C1 segment of cervical spinal cord (tissue), 14 donors: Measurements from ENCODE around the gene ABCA7.

ENCODE experiments used
- DNase-seq, 14 donors: peaks; one replicate each; lab custom pipeline; 2025; lab: John Stamatoyannopoulos, UW

The ABCA7 gene, protein sequence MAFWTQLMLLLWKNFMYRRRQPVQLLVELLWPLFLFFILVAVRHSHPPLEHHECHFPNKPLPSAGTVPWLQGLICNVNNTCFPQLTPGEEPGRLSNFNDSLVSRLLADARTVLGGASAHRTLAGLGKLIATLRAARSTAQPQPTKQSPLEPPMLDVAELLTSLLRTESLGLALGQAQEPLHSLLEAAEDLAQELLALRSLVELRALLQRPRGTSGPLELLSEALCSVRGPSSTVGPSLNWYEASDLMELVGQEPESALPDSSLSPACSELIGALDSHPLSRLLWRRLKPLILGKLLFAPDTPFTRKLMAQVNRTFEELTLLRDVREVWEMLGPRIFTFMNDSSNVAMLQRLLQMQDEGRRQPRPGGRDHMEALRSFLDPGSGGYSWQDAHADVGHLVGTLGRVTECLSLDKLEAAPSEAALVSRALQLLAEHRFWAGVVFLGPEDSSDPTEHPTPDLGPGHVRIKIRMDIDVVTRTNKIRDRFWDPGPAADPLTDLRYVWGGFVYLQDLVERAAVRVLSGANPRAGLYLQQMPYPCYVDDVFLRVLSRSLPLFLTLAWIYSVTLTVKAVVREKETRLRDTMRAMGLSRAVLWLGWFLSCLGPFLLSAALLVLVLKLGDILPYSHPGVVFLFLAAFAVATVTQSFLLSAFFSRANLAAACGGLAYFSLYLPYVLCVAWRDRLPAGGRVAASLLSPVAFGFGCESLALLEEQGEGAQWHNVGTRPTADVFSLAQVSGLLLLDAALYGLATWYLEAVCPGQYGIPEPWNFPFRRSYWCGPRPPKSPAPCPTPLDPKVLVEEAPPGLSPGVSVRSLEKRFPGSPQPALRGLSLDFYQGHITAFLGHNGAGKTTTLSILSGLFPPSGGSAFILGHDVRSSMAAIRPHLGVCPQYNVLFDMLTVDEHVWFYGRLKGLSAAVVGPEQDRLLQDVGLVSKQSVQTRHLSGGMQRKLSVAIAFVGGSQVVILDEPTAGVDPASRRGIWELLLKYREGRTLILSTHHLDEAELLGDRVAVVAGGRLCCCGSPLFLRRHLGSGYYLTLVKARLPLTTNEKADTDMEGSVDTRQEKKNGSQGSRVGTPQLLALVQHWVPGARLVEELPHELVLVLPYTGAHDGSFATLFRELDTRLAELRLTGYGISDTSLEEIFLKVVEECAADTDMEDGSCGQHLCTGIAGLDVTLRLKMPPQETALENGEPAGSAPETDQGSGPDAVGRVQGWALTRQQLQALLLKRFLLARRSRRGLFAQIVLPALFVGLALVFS (N-terminal part only)

DNA sequence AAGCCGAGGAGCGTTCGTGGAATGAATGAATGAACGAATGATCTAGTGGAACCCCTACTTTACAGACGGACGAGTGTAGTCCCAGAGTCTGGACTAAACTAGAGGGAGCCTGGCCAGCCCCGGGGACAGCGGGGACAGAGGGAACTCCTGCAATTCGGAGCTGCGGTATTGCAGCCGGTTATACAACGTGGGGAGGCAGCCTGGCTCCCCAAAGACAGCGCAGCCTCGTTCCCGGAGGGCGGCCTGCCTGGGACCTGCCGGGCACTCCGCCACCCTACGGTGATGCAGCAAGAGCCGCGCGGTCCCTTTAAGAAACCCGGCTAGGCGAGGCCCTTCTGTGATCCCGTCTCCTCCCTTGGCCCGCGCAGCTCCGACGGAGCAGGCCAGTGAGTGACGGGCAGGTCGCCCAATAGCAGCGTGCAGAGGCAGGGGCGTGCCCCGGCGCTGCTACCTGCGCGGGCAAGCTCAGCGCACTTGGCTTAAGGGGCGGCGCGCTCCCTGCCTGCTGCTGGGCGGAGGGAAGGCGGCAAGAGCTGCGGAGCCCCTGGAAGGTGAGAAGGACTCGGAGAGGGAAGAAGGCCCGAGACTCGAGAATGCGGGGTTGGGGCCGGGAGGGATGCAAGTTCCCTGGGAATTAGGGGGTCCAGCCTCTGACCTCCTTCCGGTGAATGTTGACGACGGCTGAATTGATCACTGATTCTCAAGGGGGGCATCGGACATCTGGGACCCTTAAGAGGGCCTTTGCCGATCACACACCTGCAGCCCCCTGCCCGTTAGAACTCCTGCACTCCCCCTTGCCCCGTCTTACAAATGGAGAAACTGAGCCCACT lies at the start of gene ABCA7:
ABCA7 (plus strand) TSS at position 462 of the 830 bp plus-strand sequence. CDS start 1,255 bp downstream, outside the sequence.
- DNase-seq, result peak; percentile 39 to 94 (median 86)

DNA sequence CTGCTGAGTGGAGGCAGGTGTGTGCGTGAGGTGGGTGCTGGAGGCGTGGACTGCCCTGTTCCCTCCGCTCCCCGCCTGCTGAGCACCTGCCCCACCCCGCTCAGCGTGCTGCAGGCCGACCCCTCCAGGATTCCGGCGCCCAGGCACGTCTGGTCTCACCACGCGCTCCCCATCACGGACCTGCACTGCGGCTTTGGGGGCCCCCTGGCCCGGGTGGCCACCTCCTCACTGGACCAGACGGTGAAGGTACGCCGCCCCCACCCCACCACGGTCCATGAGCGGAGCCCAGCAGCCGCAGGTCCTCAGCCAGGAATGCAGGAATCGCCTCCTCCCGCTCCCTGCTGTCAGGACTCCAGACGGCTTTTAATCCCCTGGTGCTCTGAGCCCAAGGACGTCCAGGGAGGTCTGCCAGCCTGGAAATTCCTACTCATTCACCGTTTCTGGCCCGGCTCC lies 49.8 kb upstream of the ABCA7 start:
- no peak for DNase-seq

DNA sequence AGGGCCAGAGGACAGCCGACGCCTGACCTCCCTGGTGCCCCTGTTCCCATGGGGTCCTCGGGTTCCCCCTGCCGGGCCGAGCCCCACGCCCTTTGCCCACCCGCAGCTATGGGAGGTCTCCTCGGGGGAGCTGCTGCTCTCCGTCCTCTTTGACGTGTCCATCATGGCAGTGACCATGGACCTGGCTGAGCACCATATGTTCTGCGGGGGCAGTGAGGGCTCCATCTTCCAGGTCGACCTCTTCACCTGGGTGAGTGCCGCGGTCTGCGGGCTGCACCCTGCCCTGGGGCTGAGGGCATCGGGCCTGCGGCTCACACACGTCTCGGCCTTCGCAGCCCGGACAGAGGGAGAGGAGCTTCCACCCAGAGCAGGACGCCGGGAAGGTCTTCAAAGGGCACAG lies 49.2 kb upstream of the ABCA7 start:
- no peak for DNase-seq

DNA sequence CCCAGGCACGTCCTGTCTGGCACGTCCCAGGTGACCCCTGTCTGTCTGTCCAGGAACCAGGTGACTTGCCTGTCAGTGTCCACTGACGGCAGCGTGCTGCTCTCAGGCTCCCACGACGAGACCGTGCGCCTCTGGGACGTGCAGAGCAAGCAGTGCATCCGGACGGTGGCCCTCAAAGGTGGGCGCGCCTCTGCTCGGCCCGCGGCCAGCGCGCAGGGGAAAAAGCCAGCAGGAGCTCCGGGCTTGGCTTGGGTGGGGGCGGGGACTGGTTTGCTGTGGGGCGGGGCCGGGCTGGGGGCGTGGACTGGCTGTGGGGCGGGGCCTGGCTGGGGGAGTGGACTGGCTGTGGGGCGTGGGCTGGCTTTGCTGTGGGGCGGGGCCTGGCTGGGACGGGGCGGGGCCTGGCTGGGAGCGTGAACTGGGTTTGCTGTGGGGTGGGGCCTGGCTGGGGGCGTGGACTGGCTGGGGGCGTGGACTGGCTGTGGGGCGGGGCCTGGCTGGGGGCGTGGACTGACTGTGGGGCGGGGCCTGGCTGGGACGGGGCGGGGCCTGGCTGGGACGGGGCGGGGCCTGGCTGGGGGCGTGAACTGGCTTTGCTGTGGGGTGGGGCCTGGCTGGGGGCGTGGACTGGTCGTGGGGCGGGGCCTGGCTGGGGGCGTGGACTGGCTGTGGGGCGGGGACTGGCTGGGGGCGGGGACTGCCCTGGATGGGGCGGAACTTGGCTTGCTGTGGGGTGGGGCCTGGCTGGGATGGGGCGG lies 48.6 kb upstream of the ABCA7 start:
- no peak for DNase-seq

DNA sequence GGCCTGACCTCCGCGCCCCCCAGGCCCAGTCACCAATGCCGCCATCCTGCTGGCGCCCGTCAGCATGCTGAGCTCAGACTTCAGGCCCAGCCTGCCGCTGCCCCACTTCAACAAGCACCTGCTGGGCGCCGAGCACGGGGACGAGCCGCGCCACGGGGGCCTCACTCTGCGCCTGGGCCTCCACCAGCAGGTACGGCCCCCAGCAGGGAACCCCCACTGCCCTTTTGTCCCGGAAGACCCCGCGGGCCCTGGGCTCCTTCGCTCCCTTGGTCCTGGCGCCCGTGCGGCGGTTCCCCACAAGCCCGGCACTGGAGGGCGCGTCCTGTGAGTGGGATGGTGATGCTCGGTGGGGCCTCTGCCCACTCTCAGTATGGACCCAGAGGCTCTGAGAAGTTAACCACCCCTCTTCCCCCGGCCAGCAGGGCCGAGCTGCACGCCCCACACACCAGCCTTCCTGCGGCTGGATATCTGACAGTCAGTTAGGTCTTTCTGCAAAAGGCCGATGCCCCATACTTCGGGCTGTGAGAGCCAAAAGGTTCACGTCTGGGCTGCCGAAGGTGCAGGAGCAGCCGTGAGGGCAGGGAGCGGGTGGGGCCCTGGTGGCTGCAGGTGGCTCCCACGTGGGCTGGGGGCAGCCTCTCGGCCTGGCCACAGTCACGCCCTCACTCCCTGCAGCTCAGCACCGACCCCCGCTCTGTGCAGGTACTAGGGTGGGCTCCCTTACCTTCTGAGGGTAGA lies 47.8 kb upstream of the ABCA7 start:
- DNase-seq, result no peak

DNA sequence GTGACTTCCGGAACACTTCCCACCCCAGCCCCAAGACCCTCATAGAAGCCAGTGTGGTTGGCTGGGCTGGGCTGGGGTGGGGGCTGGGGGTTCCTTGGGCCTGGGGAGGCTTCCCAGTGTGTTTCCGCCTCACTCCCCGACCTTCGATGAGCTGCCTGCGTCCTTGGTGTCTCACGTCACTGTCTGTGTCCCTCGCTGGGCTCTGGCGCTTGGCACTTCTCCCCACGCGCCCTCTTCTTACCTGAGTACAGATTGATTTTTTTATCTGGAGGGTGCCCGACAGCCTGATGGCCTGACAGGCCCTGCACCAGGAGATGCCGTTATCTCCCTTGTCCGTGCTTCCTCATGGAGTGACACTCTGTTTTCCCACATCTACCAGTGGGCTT lies 47.2 kb upstream of the ABCA7 start:
- DNase-seq, result no peak

DNA sequence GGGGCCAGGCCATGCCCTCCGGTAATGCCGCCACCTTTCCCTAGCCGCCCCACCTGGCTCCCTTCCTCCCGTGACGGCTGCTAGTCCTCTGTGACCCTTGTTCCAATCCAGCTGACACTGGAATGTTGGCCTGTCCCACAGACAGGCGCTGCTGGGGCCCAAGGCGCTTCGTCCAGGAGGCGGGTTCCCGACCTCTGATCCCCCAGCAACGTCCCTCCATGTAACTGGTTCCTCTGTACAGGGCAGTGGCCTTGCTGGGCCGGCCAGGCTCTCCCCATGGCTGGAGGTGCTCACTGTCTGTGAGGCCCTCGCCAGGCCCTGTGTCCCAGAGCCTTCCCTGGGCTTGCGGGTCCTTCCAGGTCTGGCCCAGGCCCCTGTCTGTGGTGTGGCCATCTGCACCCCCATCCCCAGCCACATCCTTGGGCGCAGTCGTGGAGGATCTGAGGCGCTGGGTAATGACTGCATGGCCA lies 46.5 kb upstream of the ABCA7 start:
- no peak for DNase-seq

DNA sequence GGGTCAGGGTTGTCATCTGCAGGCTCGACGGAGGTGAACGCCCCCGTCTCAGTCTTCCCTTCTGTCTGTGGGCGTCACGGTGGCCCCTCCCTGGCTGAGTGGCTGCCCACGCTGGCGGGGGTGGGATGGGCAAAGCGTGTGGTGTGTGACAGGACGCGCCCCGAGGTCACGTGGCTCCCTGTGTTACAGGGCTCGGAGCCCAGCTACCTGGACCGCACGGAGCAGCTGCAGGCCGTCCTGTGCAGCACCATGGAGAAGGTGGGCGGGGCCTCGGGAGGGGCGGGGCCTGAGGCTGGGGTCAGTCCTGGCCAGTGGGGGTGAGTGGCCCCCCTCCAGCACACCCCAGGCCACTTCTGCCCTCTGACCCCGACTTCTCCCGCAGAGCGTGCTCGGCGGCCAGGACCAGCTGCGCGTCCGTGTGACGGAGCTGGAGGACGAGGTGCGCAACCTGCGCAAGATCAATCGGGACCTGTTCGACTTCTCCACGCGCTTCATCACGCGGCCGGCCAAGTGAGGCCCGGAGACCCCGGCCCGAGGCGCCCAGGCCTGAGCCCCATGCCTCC lies 46.0 kb upstream of the ABCA7 start:
- no peak for DNase-seq

DNA sequence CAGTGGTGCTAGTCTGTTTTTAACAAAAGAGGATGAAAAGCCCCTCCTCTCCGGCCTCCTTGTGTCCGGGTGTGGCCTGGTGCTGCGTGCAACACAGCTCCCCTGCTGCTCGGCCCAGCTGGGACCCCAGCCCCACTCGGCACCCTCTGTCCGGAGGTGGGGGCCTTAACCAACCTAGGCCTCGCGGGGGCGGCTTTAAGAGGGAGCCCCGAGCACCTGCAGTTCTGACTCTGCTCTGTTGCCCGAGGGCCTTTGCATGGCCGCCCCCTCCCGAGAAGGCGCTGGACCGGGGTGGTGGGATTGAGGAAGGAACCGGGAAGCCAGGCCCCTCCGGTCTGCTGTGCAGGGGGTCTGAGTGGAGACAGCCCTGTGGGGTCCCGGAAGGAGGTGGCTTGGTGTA lies 45.4 kb upstream of the ABCA7 start:
- no peak for DNase-seq

DNA sequence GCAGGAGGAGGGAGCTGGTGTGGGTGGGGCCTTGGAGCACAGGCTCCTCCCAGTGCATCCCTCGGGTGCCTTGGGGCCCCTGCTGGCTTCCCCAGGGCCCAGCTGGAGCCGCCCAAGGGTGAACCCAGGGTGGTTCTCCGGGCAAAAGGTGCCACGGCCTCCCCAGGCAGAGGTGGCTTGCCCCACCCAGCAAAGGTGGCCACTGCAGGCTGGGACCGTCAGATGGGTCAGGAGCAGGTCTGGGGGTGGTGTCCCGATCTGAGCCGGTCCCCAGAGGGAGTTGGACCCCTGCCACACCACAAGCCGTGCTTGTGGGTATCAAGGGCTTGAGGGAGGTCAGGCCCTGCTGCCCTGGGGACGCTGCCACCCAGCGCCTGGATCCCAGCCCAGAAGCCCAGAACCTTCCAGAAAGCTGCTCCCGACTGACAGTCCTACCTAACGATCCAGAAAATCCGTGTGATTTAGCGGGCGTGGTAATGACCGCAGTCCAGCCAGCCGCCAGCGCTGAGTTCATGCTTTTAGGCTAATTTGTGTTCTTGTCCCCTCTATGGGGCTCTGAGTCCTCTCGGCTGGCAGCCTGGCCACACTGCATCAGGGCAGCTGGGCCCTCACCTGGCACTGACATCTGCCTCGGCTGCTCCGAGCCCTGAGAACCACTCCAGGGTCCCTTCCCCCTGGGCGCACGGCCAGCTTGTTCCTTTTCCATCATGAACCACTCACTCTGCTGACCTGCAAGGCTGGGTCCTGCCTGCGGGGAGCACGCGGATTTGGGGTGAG lies 44.7 kb upstream of the ABCA7 start:
- DNase-seq, result peak in 1 of 14 donors; percentile 26

DNA sequence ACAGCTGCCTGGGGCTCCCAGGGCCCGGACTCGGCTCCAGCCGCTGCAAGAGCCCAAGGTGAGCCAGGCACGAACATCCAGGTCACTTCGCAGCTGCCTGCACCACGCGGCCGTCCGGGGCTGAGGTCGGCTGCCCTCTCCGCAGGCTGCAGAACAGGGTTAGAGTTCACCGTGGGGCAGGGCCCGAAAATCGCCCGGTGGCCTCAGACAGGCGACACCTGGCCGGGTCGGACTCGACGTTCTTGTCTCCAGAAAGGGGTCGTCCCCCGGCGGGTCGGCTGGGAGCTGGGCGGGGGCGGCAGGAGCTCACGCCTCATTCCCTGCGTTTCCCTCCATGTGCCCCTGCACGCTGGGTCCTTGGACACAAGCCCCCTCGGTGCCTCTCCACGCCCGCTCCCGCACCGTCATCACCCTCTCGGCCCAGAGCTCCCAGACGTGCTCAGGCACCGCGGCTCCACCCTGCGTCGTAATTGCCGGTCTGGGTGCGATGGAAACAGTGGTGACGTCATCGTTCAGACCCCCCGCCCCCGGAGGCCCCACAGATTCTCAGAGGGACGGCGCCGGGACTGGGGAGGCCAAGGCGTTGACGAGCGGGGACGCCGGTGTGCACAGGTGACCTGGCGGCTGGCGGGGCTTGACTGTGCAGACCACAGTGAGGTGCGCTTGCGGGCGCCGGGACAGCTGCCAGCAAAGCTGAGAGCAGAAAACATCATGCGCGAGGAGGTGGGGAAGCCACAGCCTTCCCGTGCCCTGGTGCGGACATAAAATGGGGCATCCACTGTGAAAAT lies 43.7 kb upstream of the ABCA7 start:
- peak in 1 of 14 donors; percentile 10 for DNase-seq

DNA sequence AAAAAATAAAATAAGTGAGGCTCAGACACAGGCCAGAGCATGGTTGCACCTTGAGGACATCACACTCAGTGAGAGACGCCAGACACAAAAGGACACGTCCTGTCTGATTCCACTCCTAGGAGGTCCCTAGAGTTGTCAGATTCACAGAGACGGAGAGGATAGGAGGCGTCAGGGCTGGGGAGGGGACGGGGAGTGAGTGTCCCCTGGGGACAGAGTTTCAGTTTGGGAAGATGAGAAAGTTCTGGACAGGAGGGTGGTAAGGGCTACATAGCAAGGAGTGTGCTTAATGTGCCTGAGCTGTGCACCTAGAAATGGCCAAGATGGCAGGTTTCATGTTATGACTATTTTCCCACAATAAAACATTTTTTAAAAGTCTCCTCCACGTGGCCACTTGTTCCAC lies 41.8 kb upstream of the ABCA7 start:
- DNase-seq, result no peak

DNA sequence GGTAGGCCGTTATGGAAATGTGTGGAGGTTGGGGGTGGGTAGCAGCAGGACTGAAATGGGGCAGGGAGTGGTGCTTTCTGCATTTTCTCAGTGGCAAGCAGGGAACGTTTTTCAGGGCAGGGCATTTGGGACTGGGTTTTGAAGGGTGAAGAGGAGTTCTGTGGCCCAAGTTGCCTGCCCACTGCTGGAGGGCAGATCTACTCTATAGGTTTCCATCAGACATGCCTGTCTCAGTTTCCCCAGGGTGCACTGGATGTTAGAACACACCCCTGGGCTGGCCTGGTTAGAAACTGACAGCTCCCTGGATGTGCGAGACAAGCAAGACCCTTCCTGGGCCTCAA lies 40.6 kb upstream of the ABCA7 start:
- no peak for DNase-seq

DNA sequence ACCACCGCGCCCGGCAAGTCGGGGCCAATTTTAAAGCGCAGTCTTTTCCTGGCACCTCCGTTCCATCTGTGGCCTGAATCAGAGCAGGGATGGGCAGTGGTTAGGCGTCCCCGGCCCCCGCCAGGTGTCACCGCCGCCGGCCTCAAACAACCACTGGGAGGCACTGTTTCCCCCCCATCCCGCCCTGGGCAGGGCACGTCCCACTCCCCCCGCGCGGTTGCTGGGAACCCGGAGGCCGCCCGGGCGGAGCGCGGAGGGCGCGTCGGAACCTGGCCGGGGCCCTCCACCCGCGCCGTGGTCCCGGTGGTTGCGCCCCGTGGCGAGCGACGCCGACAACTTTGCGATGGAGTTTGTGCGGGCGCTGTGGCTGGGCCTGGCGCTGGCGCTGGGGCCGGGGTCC lies 39.8 kb upstream of the ABCA7 start, which contains the start of gene GRIN3B:
GRIN3B (plus strand) TSS at position 325 of the 400 bp plus-strand sequence; CDS start at position 344, 19 bp downstream.
- no peak for DNase-seq

DNA sequence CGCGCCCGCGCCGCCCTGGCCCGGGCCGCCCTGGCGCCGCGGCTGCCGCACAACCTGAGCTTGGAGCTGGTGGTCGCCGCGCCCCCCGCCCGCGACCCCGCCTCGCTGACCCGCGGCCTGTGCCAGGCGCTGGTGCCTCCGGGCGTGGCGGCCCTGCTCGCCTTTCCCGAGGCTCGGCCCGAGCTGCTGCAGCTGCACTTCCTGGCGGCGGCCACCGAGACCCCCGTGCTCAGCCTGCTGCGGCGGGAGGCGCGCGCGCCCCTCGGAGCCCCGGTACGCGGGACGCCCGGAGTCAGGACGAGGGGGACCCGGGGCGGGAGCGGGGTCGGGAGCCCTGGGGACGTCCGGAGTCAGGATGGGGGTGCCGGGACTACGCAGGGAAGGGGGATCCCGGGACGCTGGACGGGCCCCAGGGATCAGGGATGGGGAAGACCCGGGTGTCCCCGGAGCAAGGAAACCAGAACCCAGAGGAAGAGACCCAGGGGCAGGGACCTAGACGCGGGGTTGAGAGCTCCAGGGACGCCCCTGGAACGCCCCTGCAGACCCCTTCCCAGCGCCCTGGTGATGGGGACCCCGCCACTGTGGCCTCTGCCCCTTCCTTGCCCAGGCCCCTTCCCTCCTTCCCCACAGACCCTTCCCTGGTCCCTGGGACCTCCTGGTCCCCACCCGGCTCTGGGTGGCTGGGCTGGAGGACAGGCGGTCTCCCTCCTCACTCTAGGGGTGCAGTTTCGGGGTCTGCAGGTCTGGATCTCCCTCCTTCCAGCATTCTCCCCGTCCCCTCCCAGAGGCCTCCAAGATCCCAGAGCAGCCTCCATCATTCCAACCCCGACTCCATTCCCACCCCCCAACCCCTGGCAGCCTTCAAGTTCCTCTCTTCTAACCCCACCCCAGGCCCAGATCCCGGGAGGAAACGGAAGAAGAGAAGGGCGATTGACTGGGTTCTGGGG lies 39.0 kb upstream of the ABCA7 start:
- no peak for DNase-seq

DNA sequence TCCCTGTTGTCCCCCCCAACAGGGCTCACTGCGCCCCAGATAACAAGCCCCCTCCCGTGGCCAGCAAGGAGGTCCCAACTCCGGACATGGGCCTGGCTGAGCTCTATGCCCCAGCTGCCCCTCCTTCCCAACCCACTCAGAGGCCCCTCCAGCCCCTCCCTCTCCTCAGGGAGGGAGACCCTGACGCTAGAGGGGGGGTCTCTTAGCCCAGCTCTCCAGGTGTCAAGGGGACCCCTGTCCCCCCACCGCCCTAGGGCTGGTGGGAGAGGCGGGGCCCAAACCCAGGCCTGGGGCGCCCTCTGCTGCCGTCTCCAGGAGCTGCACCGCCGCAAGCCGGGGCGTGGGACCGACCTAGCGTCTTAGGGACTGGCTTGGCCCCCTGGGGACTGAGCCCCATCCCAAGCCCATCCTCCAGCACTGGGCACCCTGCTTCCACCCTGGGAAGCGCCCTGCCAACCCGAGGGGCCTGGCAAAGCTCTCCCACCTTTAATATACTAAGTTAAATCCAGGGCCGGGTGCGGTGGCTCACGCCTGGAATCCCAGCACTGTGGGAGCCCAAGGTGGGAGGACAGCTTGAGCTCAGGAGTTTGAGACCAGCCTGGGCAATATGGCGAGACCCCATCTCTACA lies 38.3 kb upstream of the ABCA7 start:
- DNase-seq, result peak in 4 of 14 donors; percentile 2 to 42 (median 8)
